Activated CD4-positive, alpha-beta T cell treated with anti-CD3 and anti-CD28 coated beads for 24 hours (primary cell): ENCODE measurements around the gene PDE6B.
"Not testable (repeated sequence)": the region's sequence is repeated elsewhere in the genome, so short reads cannot be mapped to it uniquely, and the experiment has no call there.

ENCODE experiments used
- DNase-seq, 2 donors: peaks; one replicate each; pipeline ENCODE4 v3.0.0-alpha.2; 2020; ENCODE audit warnings: low read depth in 2 of 2

PDE6B gene

DNA sequence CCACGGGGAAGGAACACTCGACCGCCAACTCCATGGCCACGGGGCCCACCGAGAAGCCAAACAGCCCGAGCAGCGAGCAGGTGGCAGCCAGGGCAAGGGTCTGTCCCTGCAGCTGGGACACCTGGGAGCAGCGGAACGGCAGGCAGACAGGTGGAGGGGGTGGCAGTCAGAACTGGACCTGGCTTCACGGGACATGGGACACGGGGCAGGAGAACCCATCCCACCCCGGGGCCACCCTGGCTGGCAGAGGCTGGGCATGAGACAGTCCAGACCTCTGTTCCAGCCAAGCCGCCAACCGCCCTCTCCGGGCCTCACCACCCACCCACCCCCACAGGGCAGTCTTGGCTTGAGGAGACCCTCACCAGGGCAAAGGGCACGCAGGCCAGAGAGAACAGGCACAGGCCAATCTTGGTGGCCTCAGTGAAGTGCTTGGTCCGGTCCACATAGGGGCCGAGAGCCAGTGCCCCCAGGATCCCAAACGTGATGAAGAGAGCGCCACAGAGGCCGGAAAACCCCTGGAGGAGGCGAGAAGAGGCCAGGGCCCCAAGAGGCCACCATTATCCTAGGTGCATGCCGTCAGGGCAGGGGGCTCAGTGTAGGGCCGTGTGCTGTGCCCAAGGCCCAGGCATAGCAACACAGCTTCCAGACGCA is 58.0 kb downstream of the PDE6B start:
- DNase-seq, result no peak

DNA sequence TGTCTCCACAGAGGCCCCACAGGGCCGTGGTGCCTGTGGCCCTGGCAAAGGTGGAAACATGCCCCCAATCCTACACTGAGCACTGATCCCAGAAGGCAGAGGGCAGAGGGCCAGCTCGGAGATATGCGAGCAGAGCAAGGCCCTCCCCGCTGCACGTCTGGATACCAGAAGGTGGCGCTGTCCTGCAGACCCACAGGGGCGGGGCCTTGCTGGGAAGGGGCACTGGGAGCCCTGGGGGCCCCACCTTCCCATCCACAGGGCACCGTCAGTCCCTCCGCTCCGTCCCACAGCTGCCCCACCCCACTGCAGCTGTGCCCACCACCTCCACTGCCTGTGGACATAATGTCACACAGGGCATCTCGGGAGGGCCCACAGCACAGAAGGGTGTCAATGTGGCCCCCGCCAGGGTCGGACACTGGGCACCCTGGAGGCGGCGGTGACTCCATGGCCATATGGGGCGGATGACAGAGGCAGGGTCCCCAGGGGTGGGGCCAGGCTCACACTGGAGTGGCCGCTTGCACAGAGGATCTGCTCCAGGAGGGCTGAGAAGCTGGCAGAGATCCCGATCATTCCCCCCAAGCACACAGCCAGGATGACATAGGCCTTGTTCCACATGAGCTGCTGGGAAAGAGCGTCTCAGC is 58.7 kb downstream of the PDE6B start:
- DNase-seq, result no peak

DNA sequence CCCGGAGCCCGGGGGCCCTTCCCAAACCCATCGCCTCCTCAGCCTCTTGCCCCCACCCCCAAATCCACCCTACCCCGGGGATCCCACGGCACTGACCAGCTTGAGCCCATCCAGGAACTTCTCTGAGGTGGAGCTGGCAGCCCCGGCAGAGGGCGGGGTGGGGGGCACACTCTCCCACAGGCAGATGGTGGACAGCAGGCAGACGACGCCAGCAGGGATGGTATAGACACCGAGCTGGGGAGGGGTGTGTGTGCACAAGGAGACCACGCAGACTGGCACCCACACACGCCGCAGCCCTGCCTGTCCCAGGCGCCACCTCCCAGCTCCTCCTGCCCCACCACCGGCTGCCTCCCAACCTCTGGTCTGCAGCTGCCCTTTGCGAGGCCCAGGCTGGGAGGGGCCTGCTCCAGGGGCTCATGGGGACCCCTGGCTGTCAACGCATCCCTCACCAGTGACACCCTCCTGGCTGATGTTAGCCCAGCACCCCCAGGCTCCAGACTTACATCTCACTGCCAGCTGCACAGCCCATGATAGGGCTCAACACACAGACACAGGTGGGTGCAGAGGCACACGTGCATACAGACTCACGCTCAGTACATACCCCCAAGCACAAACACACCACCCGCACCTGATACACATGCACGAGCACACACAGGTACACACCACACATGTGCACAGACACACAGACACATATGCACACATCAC is 59.4 kb downstream of the PDE6B start:
- no peak for DNase-seq

DNA sequence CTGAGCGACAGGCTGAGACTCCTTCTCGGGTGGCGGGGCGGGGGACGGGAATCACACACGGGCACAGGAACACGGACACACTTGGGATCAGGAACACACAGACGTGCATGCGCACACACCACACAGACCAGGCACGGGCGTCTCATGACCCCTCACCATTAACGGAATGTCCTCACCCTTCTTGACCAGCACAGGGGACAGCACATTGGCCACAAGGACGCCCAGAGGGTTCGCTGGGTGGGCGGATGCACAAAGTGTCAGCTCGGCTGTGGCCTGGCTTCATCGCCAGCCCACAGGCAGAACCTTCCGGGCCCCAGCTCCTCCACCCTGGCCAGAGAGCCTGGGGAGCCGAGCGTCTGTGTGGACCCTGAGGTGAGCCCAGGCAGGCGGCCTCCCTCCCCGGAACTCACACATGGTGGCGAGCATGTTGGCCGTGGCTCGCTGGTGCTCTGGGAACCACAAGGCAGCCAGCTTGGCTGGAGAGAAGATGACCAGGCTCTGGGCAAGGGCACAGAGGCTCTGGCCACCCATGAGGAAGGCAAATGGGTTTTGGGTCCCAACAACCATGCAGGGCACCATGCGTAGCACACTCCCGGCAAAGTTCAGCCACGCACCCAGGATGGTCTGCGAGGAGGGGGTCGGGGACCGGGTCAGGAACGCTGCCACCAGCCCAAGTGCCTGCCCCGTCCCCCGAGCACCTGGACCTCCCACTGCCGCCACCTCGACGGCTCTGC is 60.5 kb downstream of the PDE6B start:
- DNase-seq, result no peak

DNA sequence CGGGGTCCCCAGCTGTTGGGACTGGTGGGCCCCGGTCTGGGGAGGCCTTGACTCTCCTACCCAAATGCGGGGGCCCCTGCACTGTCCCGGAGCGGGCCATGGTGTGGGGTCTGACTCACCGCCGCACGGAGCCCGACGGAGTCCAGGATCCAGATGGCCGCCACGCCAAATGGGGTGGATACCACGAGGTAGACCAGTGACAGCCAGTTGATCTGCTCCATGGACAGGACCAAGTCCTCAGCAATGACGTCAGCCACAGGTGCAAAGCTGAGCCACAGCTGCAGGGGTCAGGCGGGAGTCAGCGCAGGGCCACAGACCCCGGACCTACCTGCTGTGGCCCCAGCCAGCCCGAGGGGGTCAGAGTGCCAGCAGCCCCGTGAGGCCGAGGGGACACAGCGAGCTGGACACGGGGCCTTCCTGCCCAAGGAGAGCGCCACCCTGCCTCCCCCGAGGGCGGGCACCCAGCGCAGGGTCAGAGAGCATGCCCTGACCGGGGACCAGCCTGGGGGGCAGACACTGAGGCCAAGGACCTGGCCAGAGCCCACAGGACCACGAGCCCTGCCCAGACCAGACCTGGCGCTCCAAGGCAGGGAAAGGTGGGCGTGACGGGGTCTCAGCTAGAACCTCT is 61.2 kb downstream of the PDE6B start:
- no peak for DNase-seq

DNA sequence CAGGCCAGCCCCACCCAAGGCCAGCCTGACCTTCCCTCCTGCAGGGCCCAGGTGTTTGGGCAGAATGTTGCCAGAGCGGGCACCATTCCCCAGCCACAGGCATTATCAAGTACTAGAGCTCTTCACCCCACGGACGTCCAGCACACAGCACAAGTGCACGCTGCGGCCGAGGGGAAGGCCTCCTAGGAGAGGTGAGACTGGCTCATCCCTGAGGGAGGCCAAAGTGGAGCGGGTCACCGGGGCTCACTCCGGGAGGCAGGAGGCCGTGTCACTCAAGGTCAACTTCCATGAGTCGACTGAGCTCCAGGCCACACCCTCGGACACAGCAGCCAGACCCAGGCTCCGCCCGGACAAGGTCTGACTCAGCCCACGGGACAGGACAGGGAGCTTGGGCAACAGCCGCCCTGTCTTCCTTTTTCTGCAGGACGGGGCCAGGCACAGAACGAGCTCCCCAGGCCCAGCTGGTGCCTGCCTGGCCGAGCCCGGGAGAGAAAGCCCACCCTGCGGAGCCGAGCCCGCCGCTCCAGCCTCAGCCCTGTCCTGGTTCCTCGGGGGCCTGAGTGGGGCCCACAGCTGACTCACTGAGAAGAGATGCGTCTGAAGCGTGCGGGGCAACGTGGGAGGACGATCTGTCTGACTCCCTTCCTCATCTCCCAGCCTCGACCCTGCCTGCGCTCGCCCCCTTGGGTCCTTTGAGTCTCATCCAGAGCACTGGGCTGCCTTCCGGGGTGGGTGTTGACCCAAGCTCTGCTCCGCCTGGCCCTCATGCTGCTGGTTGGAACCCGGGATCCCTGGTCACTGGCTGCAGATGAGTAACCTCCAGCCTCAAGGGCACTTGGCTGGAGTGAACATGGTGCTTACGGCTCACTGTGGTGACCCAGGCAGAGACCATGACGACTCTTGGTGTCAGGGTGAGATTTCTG is 61.9 kb downstream of the PDE6B start:
- no peak for DNase-seq

DNA sequence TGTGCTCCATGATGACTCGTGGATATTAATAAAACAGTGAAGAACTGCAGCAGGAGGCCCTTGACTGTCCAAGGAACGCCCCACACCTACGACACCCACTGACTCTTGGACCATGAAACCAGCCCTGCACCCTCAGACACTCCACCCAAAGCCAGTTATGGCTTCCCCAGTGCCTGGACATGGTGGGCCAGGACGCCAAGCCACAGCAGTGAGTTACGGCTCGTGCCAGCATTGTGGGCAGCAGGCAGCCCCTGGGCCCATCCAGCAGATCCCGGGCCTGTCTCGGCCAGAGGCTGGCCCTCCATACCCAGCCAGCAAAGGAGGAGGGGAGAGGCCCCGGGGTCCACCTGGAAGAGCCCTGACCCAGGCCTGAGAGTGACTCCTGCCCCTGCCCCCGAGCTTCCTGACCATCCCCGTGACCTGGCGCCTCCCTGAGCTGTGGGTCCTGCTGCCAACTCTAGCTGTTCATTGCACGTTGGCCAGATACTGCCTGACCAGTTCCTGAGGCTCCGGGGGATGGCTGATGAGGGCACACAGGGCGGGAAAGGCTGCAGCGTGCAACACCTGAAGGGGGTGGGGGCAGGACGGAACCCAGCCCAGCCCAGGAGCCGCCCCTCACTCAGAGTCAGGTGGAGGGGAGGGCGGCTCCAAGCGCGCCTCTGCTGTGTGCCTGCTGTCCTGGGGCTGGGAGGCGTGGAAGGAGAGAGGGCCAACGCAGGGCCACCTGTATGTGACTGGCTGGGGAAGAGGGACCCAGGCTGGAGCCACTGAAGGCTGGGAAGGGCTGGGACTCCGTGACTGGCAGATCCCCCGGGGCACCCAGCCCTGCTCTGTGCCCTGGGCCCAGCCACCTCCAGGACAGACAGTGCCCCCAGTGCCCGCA is 62.8 kb downstream of the PDE6B start:
- DNase-seq, result no peak

DNA sequence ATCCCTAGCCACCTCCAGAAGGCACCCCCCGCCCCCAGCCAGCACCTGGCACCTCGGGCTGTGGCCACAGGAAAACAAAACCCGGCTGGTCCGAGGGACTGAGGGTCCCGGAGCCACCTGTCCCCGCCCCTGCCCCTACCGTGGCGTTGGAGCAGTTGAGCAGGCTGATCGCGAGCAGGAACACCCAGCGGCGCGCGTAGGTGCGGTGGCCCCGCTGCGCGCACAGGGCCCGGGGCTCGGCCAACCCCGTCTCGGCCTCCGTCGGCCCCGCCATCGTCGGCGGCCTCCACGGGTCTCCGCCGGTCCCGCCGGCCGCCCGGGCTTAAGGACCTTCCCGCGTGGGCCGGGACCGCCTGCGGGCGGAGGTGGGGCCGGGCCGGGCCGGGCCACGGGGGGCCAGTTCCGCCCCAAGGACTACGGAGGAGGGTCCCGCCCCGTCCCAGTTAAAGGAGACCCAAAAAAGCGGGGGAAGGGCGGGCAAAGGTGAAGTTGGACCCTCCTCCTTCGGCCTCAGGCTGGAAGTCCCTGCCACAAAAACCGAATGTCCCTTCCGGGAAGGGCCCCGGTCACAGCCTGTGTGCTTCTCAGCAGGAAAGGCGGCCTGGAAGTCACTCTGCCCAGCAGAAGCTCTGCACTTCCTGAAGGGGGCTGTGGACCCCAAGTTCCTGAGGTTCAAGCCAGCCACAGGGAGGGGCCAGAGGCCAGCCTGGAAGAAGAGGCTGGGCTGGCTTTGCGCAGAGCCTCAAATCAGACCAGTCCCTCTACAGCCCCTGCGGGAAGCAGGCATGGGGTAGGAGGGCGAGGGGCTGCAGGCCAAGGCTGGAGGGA is 63.7 kb downstream of the PDE6B start, which contains the start of gene SLC49A3:
Gene SLC49A3, minus strand, starts transcription at position 298 of the 828 bp plus-strand sequence. Its CDS starts 24 bp downstream, at position 274.
- no peak for DNase-seq

DNA sequence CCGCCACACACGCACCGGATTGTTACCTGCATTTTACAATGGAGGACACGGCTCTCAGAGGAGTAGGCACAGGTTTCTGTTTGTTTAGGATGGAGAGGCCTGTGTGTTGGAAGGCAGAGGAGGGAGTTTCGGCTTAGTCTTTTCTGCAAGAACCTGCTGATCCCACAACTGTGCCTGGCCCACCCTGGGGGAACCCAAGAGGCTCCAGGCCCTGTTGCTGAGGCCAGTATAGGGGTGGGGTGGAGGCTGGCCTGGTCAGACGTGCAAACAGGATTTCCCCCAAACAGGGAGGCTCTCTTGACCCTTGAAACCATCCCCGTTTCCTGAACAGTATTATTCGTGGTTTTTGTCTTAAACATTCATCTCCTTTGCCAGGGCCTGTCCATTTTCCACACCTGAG is 64.3 kb downstream of the PDE6B start:
- no peak for DNase-seq

DNA sequence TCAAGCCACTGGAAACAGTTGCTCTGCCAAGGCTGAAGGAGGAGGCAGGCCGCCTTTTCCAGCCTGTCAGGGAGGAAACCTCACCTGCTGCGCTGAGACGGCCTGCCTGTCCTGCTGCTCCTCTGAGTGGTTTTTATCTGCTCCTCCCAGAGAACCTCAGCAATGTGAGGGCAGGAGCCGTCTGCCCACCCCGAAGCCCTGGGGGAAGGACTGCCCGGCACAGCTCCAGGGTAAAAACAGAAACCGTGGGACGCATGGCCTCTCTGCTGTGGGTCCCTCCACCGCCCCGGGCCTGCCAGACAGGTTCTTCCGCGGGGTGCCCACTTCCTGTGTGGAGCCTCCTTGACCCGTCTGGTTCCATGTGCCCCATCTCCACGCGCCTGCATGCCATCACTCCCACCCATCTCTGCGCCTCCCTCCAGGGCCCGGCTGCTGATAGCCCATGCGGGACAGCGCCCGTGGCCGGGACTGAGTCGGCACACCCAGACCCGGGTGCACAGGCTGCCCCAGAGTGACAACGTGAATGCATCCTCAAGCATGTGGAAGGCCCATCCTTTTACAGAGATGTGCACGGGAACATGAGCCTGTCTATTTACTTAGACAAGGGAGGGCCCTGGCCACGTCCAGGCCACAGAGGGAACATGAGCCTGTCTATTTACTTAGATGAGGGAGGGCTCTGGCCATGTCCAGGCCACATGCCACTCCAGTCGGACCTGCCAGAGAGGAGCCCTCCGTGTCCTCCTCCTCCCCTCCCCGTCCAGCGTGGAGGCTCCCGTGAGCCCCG is 67.6 kb downstream of the PDE6B start:
- DNase-seq, result no peak

DNA sequence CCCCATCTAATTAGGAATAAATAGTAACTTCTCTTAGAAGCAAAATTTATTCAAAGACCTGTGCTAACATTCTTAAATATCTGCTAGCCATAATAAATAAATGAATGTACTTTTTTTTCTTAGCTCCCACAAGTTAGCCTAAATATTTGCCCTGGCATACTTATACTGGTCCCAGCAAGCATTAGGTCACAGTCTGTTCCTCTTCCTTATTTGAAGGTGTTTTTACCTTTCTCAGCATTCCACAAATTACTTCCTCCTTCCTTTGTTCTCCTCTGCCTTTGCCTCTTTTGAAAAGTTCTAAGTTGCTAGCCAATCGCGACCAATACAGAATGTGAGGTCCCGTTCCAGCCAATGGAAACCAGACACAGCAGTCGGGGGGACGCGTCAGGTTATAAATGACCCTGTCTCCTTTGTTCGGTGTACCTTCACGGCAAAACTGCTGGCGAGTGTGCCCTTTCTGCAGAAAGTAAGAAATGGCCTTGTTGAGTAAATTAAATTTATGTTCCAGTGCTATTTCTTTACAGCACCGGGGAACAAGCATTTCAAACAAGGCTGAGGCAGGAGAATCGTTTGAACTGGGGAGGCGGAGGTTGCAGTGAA is 69.1 kb downstream of the PDE6B start:
- DNase-seq, result not testable (repeated sequence)

DNA sequence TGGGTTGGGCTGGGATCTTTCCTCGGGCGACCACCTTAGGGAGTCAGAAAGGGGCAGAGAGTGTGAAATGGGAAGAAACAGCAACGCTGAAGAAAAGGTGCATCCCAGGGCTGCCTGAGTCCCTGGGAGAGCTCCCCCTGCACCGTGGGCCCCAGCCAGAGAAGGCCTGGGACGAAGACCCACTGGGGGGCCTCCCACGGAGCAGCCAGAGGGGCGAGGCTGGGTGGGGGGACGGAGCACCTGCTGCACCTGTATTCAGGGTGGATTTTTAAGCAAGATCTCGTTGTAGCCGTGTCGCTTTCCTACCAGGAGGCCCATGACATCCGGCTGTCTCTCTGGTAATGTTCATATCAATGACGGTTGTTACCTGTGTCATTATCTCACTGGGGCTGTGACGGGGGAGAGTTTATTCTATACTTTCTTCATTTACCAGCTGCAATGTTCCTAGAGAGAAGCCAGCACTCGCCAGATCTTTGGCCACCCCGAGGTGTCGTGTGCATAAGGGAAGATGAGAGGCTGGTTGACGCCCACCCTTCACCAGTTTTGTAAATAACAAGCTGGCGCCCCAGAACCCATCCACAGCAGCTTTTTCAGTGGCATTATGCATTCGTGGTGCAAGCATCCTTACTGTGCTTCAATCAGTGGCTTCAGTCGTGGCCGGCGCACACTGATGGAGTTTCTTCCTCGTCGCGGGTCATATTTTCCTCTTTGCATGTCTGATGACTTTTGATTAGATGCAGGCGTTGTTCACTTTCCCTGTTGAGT is 74.6 kb downstream of the PDE6B start:
- no peak for DNase-seq

DNA sequence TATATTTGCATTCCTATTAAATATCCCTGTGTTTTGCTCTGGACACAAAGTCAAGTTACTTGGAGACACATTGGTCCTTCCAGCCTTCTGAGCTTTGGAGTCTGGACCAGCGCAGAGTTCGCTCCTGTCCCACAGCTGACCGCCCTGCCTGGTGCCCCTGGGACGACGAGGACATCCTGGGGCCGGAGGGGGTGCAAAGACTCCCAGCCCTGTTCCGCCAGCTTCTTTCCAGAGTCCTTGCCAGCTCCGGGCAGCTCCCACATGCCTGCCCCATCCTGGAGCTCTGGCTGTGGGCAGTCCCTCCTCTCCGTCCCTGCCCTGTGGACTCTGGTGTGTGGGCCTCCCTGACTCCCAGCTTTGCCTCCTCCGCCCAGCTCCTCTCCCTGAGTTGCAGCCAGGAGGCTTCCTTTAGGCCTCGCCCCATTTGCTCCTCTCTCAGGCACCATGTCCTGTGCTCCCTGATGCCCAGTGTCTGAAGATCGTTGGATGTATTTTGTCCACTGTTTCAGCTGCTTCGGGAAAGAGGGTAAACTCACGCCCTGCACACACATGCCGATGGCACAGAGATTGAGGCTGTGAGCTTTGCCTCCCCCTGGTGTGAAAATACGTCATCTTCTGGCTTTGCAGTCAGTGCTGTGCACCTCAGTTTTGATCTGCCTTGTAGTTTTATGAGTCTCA is 75.4 kb downstream of the PDE6B start:
- DNase-seq, result no peak

DNA sequence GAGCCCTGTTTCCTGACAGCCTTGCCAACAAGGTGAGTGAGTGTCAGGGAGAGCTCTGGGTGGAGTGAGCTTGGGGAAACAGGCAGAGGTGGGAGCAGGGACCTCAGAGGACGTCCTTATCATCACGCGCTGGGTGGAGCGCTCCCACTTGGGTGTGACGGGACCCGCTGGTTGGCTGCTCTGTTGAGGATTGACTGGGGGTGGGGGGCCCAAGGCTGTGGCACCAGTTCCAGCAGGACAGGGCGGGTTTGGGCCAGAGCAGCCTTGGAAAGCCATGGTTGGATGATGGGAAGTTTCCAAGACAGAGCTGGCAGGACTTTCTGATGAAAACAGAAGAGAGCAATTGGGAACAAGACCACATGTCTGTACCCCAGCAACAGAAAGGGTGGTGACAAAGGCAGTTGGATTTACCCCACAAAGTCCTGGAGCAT is 77.3 kb downstream of the PDE6B start:
- DNase-seq, result no peak

DNA sequence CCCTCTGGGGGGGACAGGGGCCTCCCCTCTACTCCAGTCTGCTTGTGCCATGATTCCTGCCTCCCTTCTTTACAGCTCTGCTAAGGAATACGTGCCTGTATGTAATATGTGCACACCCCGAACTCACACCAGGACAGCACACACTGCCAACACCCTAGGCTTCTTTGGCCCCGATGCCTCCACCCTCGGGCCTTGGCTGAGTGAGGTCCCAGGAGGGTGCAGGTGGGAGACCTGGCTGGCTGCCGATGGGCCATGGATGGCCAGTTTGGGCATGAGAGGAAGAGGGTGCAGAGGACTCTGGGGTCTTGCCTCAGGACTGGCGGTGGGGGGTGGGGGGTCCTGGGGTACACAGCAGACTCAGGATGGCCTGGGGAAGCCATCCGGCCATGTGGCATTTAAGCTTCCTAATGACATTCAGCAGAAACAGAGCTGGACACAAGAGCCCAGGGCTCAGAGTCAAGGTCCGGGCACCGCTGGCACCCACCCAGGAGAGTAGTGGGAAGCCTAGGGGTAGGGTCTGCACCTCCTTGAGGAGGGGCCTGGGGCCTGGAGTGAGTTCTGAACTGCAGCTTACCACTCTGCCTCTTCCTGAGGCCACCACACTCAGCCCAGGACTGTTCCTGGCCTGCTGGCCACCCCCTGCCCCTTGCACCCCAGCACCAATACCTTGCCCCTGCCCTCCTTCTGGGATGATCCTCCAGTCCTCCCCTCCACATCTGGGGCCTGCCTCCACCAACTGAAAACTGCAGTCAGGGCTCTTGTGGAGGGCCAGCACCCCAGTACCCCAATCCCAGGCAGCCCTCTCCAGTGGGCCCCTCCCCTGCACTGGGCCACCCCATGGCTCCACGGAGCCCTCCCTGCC is 78.2 kb downstream of the PDE6B start:
- no peak for DNase-seq
